Muscle layer of duodenum (tissue), 2 donors: ENCODE results near the gene FSD1.

Experiments
- H3K27ac ChIP-seq: one replicate; pipeline ENCODE4 v1.7.0; 2013; ENCODE audit warnings: mild to moderate bottlenecking, low read length
- H3K27me3 ChIP-seq: one replicate; pipeline ENCODE4 v1.7.0; 2013; ENCODE audit warnings: low read depth, mild to moderate bottlenecking, control low read depth, low read length
- H3K36me3 ChIP-seq, 2 donors: one replicate each; pipeline ENCODE4 v1.7.0; 2013; ENCODE audit warnings: low read length in 2 of 2, control low read depth in 1 of 2, mild to moderate bottlenecking in 1 of 2; ENCODE audit not compliant: insufficient read depth in 2 of 2, control insufficient read depth in 1 of 2
- H3K4me1 ChIP-seq, 2 donors: one replicate each; pipeline ENCODE4 v1.7.0; 2013; ENCODE audit warnings: low read length in 2 of 2, mild to moderate bottlenecking in 2 of 2, control low read depth in 1 of 2, moderate library complexity in 1 of 2; ENCODE audit not compliant: insufficient read depth in 2 of 2, control insufficient read depth in 1 of 2
- H3K4me3 ChIP-seq, 2 donors: one replicate each; pipeline ENCODE4 v1.7.0; 2013; ENCODE audit warnings: low read length in 2 of 2, low read depth in 1 of 2, mild to moderate bottlenecking in 1 of 2
- H3K9me3 ChIP-seq, 2 donors: one replicate each; pipeline ENCODE4 v1.7.0; 2013; ENCODE audit warnings: low read length in 2 of 2, control low read depth in 1 of 2, mild to moderate bottlenecking in 1 of 2; ENCODE audit not compliant: control insufficient read depth in 1 of 2
- donor health status: healthy.

FSD1 gene

DNA sequence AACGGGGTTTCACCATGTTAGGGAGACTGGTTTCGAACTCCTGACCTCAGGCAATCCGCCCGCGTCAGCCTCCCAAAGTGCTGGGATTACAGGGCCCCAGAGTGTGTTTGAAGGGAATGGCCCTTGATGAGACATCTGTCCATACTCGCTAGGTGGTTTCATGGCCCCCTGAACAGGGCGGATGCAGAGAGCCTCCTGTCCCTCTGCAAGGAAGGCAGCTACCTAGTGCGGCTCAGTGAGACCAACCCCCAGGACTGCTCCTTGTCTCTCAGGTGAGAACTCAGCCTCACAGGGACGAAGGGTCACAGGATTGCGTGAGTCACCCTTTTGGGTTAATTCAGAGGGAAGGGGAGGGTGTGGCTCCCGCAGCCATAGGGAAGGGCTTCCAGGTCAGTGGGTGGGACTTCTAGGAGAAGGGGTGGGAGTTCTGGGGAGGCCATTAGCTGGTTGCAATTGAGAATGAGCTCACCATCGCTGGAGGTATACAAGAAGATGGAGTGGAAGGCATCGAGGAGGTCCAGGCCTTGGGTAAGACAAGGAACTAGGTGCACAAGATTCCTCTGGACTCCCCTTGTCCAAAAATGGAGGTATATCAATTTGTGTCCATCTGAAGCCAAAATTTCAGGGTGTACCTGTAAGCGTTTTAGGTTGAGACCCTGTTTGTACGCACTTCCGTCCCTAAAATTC is 16.2 kb upstream of the FSD1 start:
- H3K4me1 ChIP-seq: no peaks in the 10 kb centered on the region
- H3K36me3 ChIP-seq: no peaks in the 10 kb centered on the region
- no peak overlapping the region for H3K4me3 ChIP-seq
- no peaks in the 10 kb centered on the region for H3K9me3 ChIP-seq
- no peak overlapping the region for H3K27ac ChIP-seq
- peaks cover 7% of the 10 kb centered on the region for H3K27me3 ChIP-seq

DNA sequence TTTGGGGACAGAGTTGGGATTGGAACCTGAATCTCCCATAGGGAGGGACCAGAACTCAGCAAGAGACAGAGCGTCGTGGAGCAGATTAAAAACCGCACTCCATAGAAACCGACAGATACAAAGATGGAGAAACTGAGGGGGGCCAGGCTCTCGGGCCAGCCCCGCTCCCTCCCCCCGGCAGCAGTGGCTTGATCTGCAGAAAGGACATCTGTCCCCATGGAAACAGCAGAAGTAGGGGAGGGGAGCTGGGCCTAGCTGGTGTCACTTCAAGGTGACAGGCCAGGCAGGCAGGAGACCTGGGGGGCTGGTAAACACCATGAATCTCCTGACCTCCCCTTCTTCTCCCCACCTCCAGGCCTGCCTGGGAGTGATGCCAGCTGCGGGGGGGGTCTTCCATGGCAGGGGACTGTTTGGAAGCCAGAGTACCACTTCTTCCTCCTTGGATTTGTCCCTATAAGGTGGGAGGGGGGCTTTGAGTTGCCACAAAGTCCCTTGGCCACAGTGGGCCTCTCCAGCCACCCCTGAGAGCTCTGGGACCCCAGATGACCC is 13.1 kb upstream of the FSD1 start:
- Histone ChIP-seq H3K9me3 (no peaks in the 10 kb centered on the region), H3K27me3 (no peaks in the 10 kb centered on the region), H3K27ac (no peak overlapping the region), H3K4me3 (no peak overlapping the region), H3K4me1 (no peaks in the 10 kb centered on the region), H3K36me3 (no peaks in the 10 kb centered on the region)

DNA sequence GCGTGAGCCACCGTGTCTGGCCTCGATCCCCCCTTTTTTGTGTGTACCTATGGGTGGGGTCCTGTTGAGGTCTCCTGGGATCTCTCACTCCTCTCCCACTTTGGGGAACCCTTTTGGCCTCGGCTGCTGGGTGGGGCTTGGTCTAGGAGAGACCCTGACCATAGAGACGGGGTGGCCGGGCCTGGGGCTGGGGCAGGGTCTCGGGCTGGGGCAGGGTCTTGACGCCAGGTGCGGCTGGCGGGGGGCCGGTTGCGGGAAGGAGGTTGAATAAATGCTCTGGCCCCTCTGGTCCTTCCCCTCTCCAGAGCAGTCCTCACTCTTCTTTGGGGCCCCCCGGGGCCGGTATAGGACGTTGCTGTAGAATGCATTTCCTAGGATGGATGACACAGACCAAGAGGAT is 11.9 kb upstream of the FSD1 start:
- H3K27me3 ChIP-seq: no peaks in the 10 kb centered on the region
- H3K9me3 ChIP-seq: no peaks in the 10 kb centered on the region
- no peak overlapping the region for H3K27ac ChIP-seq
- H3K4me3 ChIP-seq: no peak overlapping the region
- H3K4me1 ChIP-seq: no peaks in the 10 kb centered on the region
- no peaks in the 10 kb centered on the region for H3K36me3 ChIP-seq

- Histone ChIP-seq H3K27ac (no peak overlapping the region), H3K4me1 (no peaks in the 10 kb centered on the region), H3K36me3 (no peaks in the 10 kb centered on the region), H3K9me3 (no peaks in the 10 kb centered on the region), H3K4me3 (no peak overlapping the region), H3K27me3 (no peaks in the 10 kb centered on the region)
Measured at GRCh38 chr19:4294389-4294788, 10.0 kb upstream of the FSD1 start.

- Histone ChIP-seq H3K27me3 (no peaks in the 10 kb centered on the region), H3K4me1 (no peaks in the 10 kb centered on the region), H3K27ac (no peak overlapping the region), H3K9me3 (no peaks in the 10 kb centered on the region), H3K4me3 (no peak overlapping the region), H3K36me3 (no peaks in the 10 kb centered on the region)
Measured at GRCh38 chr19:4295972-4296771, 8.2 kb upstream of the FSD1 start.

GRCh38 chr19:4297901-4298809 is 6.2 kb upstream of the FSD1 start:
- Histone ChIP-seq H3K27ac (no peak overlapping the region), H3K4me1 (no peaks in the 10 kb centered on the region), H3K9me3 (no peaks in the 10 kb centered on the region), H3K4me3 (no peak overlapping the region), H3K36me3 (no peaks in the 10 kb centered on the region), H3K27me3 (no peaks in the 10 kb centered on the region)

GRCh38 chr19:4298810-4299550 is 5.4 kb upstream of the FSD1 start:
- H3K4me3 ChIP-seq: no peak overlapping the region
- H3K36me3 ChIP-seq: no peaks in the 10 kb centered on the region
- peaks cover 2% of the 10 kb centered on the region for H3K27me3 ChIP-seq
- H3K4me1 ChIP-seq: peaks cover 0 to under 1% of the 10 kb centered on the region in 2 donors
- no peaks in the 10 kb centered on the region for H3K9me3 ChIP-seq
- H3K27ac ChIP-seq: no peak overlapping the region

GRCh38 chr19:4300589-4300988 is 3.8 kb upstream of the FSD1 start:
- H3K4me3 ChIP-seq: no peak overlapping the region
- H3K27me3 ChIP-seq: peaks cover 4% of the 10 kb centered on the region
- H3K9me3 ChIP-seq: no peaks in the 10 kb centered on the region
- no peaks in the 10 kb centered on the region for H3K36me3 ChIP-seq
- H3K27ac ChIP-seq: no peak overlapping the region
- peaks cover 0 to 8% of the 10 kb centered on the region in 2 donors for H3K4me1 ChIP-seq

DNA sequence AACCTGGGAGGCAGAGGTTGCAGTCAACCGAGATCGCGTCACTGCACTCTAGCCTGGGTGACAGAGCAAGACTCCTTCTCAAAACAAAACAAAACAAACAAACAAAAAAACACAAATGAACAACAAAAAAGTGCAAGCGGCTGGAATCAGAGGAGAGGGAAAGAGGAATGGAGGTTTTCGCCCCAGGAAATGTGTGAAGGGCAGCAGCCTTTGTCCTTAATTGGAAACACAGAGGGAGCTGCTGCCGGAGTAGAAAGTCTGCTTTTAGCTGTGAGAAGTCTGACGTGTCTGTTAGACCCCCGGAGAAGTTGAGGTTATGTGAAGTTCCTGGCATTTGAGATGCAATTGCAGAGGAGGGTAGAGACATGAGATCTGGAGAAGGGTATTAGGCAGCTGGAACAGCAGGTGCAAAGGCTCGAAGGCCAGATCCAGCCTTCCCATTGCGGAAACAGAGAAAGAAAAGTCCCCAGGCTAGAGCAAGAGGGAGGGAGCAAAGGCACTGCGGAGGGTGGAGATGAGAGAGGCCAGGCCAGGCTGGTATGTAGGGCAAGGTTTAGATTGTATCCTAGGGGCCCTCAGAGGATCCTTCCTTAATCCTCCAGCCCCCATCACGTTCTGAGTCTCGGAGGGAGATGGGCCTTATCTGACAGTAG is 2.7 kb upstream of the FSD1 start:
- Histone ChIP-seq H3K4me1 (peaks cover 0 to 8% of the 10 kb centered on the region in 2 donors), H3K36me3 (no peaks in the 10 kb centered on the region), H3K27me3 (peaks cover 4% of the 10 kb centered on the region), H3K4me3 (no peak overlapping the region), H3K9me3 (no peaks in the 10 kb centered on the region), H3K27ac (no peak overlapping the region)

DNA sequence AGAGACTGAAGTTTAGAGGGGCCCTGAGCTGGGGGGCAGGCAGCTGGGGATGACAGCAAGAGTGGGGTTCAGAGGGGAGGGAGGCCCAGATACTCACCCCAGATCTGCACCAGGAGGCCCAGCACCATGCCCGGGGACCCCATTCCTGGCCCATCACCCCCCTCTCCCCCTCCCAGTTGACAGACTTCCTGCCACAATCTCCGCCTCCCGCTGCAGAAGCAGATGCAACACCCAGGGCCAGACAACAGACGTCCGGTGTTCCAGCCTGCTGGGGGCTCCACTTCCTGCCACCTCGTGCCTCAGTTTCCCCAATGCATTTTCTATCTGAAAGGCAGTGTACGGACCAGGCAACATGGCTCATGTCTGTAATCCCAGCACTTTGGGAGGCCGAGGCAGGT is 2.2 kb upstream of the FSD1 start, which contains the start of gene TMIGD2:
Gene TMIGD2 (minus strand): TSS at position 147 of the 398 bp plus-strand sequence. CDS start 4 bp downstream, at position 143.
- Histone ChIP-seq H3K4me3 (no peak within 1 kb of the TSS), H3K9me3 (no peaks in the 10 kb centered on the region), H3K27ac (no peak within 1 kb of the TSS), H3K27me3 (peaks cover 4% of the 10 kb centered on the region), H3K4me1 (peaks cover 0 to 8% of the 10 kb centered on the region in 2 donors), H3K36me3 (no peaks in the 10 kb centered on the region)
